Ascending aorta (tissue), 2 donors: ENCODE results near the gene LRR1. TPM values are rescaled to one million over a fixed set of nuclear protein-coding genes. Genes with fewer than 3 reads are reported as not detected.

ENCODE experiments used
- DNase-seq, 2 donors: peaks; one replicate each; pipeline ENCODE4 v3.0.0-alpha.2; 2019; ENCODE audit warnings: low spot score in 2 of 2
- H3K27ac ChIP-seq, 2 donors: fragments of 200-600 bp; sonication (generic); one replicate each; pipeline ENCODE4 v1.5.1; 2016 to 2017; ENCODE audit warnings: mild to moderate bottlenecking in 1 of 2
- H3K27me3 ChIP-seq: fragments of 200-600 bp; sonication (generic); one replicate; pipeline ENCODE4 v1.5.1; 2017
- H3K36me3 ChIP-seq, 2 donors: fragments of 200-600 bp; sonication (generic); one replicate each; pipeline ENCODE4 v1.5.1; 2016
- H3K4me1 ChIP-seq, 2 donors: fragments of 200-600 bp; sonication (generic); one replicate each; pipeline ENCODE4 v1.5.1; 2016 to 2017; ENCODE audit warnings: mild to moderate bottlenecking in 1 of 2
- H3K4me3 ChIP-seq, 2 donors: fragments of 200-600 bp; sonication (generic); one replicate each; pipeline ENCODE4 v1.5.1; 2016 to 2017; ENCODE audit warnings: mild to moderate bottlenecking in 1 of 2
- H3K9me3 ChIP-seq, 2 donors: fragments of 200-600 bp; sonication (generic); one replicate each; pipeline ENCODE4 v1.5.1; 2016
- intact Hi-C: fragments of 100-400 bp; cut with DNase I; formaldehyde crosslinking; loops from one replicate; pipeline ENCODE4 v1.15.1; 2023
- total RNA-seq: library from RNA; depleted of rRNA; stranded (reverse); fragments of >200 nt; gene quantifications from one replicate; pipeline ENCODE4 v1.1.0, GENCODE V29; 2016
- TF ChIP-seq, protein P1 (sequence below), 3 experiments: fragments of 200-600 bp in 2 of 3; fragments of 450-650 bp in 1 of 3; sonication (generic) in 2 of 3; IDR thresholded peaks; one replicate each; pipeline ENCODE4 v1.5.1; 2016 to 2019; ENCODE audit warnings: antibody characterized with exemption in 3 of 3, mild to moderate bottlenecking in 1 of 3, moderate library complexity in 1 of 3

Gene LRR1
- total RNA-seq, 1 donor from 2014 or later: not detected

DNA sequence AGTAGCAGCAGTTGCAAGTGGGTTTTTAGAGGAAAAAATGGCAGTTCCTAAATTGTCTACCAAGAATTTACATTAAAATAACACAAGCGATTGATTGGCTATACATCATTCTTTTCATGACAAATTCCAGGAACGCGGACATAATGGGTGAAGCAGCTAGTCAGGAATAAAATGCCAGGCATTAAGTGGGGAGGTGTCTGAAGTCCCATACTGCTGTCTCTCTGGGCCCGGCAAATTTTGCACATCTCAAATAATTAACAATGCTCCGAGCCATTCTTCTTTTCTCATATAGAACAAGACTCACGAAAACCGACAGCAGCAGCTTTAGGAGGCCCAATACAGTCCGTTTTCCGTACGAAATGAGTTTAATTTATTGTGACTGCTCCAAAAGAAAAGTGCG, 21.0 kb downstream of the LRR1 start:
- Histone ChIP-seq H3K36me3 (peaks cover 0 to 23% of the 10 kb centered on the region in 2 donors), H3K4me1 (peaks cover 6 to 29% of the 10 kb centered on the region in 2 donors), H3K4me3 (peak overlapping the region; percentile 63 to 98), H3K27ac (peak overlapping the region; percentile 97 to 98), H3K9me3 (no peaks in the 10 kb centered on the region), H3K27me3 (no peaks in the 10 kb centered on the region)
- intact Hi-C loops: loop anchor here (1.0 to 5.0 kb wide), 5 partner anchors 15 to 498 kb away; partner anchors contain the start of genes LRR1, RPS29 and VCPKMT
- TF ChIP-seq, protein P1, sequence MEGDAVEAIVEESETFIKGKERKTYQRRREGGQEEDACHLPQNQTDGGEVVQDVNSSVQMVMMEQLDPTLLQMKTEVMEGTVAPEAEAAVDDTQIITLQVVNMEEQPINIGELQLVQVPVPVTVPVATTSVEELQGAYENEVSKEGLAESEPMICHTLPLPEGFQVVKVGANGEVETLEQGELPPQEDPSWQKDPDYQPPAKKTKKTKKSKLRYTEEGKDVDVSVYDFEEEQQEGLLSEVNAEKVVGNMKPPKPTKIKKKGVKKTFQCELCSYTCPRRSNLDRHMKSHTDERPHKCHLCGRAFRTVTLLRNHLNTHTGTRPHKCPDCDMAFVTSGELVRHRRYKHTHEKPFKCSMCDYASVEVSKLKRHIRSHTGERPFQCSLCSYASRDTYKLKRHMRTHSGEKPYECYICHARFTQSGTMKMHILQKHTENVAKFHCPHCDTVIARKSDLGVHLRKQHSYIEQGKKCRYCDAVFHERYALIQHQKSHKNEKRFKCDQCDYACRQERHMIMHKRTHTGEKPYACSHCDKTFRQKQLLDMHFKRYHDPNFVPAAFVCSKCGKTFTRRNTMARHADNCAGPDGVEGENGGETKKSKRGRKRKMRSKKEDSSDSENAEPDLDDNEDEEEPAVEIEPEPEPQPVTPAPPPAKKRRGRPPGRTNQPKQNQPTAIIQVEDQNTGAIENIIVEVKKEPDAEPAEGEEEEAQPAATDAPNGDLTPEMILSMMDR (IDR thresholded peaks at IDR 0.05): no peak
- no peak for DNase-seq

DNA sequence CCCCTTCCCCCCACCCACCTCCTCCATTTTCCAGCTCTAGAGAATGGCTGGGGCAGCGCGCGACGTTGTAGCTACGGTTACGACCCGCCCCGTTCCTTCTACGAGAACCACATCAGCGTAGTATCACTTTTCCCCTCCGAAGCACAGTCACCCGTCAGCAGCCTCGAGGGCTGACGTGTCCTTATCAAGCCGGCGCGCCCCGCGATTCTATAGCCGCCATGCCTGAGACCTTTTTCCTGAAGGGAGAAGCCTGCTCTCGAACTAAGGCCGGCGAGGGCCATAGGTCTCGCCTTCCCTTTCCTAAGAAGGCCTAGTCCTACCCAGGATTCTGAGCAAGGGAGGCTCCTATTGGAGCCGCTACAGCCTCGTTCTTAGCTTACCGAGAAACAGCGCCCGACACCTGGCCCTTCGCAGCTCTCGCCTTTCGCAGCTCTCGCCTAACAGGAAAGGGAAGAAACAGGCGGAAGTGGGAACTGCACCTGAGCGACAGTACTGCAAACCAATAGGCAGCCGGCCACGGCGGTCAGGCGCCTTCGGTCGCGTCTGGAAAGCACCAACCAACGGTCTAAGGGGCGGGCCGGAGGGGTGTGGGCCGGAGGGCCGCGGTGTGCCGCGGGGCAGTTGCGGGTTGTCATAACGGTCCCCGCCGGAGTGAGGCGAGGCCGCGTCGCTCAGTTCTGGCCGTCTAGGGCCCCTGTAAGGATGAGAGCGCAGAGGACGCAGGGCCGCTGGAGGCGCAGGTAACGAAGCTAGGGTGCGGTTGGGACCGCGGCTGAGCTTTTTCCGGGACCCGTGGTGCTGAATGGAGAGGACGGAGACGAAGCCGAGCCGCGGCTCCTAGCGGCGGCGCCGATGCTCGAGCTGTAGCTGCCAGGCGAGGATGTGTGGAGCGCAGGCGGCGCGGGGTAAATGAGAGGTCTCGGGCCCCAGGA, 21.7 kb downstream of the LRR1 start, which contains the start of the genes MGAT2 and RPL36AL:
TSS of gene MGAT2 (plus strand) at position 618 of the 932 bp plus-strand sequence. CDS start 470 bp downstream, outside the sequence.
TSS of gene RPL36AL (minus strand) at position 445 of the 932 bp plus-strand sequence. CDS start 1,522 bp downstream, outside the sequence.
- TF ChIP-seq, protein P1 (IDR thresholded peaks at IDR 0.05): peak; percentile 20 to 32 (median 30)
- intact Hi-C loops: loop anchor here (1.0 to 5.0 kb wide), 5 partner anchors 14 to 497 kb away; partner anchors contain the start of genes LRR1, RPS29 and VCPKMT
- H3K4me1 ChIP-seq: peaks cover 6 to 29% of the 10 kb centered on the region in 2 donors
- no peaks in the 10 kb centered on the region for H3K27me3 ChIP-seq
- H3K4me3 ChIP-seq: peak within 1 kb of the TSS; percentile 63 to 98
- no peaks in the 10 kb centered on the region for H3K9me3 ChIP-seq
- peak; percentile 95 to 98 for DNase-seq
- H3K27ac ChIP-seq: peak within 1 kb of the TSS; percentile 97 to 98
- H3K36me3 ChIP-seq: peaks cover 0 to 23% of the 10 kb centered on the region in 2 donors

DNA sequence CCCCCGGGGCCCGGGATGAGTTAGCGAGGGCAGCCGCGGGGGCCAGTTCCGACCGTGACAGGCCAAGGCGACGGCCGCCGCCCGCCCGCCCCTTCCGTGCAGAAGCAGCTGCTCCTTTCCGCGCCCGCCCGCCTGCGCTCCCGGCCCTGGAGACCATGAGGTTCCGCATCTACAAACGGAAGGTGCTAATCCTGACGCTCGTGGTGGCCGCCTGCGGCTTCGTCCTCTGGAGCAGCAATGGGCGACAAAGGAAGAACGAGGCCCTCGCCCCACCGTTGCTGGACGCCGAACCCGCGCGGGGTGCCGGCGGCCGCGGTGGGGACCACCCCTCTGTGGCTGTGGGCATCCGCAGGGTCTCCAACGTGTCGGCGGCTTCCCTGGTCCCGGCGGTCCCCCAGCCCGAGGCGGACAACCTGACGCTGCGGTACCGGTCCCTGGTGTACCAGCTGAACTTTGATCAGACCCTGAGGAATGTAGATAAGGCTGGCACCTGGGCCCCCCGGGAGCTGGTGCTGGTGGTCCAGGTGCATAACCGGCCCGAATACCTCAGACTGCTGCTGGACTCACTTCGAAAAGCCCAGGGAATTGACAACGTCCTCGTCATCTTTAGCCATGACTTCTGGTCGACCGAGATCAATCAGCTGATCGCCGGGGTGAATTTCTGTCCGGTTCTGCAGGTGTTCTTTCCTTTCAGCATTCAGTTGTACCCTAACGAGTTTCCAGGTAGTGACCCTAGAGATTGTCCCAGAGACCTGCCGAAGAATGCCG, 22.6 kb downstream of the LRR1 start:
- peak in 1 of 2 donors; percentile 85 for DNase-seq
- peaks cover 6 to 29% of the 10 kb centered on the region in 2 donors for H3K4me1 ChIP-seq
- no peaks in the 10 kb centered on the region for H3K27me3 ChIP-seq
- H3K9me3 ChIP-seq: no peaks in the 10 kb centered on the region
- TF ChIP-seq, protein P1 (IDR thresholded peaks at IDR 0.05): no peak
- peak overlapping the region; percentile 63 to 98 for H3K4me3 ChIP-seq
- intact Hi-C loops: loop anchor here (2.0 to 5.0 kb wide), 3 partner anchors 34 to 496 kb away; partner anchors contain the start of genes RPS29 and VCPKMT
- H3K36me3 ChIP-seq: peaks cover 3 to 25% of the 10 kb centered on the region in 2 donors
- peak overlapping the region; percentile 97 to 98 for H3K27ac ChIP-seq

DNA sequence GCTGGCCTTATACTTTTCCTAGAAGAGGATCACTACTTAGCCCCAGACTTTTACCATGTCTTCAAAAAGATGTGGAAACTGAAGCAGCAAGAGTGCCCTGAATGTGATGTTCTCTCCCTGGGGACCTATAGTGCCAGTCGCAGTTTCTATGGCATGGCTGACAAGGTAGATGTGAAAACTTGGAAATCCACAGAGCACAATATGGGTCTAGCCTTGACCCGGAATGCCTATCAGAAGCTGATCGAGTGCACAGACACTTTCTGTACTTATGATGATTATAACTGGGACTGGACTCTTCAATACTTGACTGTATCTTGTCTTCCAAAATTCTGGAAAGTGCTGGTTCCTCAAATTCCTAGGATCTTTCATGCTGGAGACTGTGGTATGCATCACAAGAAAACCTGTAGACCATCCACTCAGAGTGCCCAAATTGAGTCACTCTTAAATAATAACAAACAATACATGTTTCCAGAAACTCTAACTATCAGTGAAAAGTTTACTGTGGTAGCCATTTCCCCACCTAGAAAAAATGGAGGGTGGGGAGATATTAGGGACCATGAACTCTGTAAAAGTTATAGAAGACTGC, 23.4 kb downstream of the LRR1 start:
- intact Hi-C loops: loop anchor here (5.0 kb wide), 2 partner anchors 240 to 495 kb away; partner anchors contain the start of gene VCPKMT
- Histone ChIP-seq H3K27ac (peak overlapping the region in 1 of 2 donors; percentile 97), H3K4me3 (peak overlapping the region; percentile 63 to 98), H3K36me3 (peaks cover 3 to 23% of the 10 kb centered on the region in 2 donors), H3K9me3 (no peaks in the 10 kb centered on the region), H3K27me3 (no peaks in the 10 kb centered on the region), H3K4me1 (peaks cover 6 to 29% of the 10 kb centered on the region in 2 donors)
- TF ChIP-seq, protein P1 (IDR thresholded peaks at IDR 0.05): no peak
- no peak for DNase-seq
